Diencephalon (tissue), 1 donor: ENCODE results near the gene NTF4. TPM values are rescaled to one million over a fixed set of nuclear protein-coding genes. Genes with fewer than 3 reads are reported as not detected.

Experiments used
- small RNA-seq: library from RNA; depleted of rRNA; stranded (forward); fragments of <200 nt; gene quantifications from one replicate; pipeline ENCODE3, GENCODE V24; 2014
- total RNA-seq: library from RNA; depleted of rRNA; stranded (reverse); fragments of >200 nt; gene quantifications from one replicate; pipeline ENCODE4 v1.2.3, GENCODE V29; 2014

Gene NTF4
- total RNA-seq: not detected

DNA sequence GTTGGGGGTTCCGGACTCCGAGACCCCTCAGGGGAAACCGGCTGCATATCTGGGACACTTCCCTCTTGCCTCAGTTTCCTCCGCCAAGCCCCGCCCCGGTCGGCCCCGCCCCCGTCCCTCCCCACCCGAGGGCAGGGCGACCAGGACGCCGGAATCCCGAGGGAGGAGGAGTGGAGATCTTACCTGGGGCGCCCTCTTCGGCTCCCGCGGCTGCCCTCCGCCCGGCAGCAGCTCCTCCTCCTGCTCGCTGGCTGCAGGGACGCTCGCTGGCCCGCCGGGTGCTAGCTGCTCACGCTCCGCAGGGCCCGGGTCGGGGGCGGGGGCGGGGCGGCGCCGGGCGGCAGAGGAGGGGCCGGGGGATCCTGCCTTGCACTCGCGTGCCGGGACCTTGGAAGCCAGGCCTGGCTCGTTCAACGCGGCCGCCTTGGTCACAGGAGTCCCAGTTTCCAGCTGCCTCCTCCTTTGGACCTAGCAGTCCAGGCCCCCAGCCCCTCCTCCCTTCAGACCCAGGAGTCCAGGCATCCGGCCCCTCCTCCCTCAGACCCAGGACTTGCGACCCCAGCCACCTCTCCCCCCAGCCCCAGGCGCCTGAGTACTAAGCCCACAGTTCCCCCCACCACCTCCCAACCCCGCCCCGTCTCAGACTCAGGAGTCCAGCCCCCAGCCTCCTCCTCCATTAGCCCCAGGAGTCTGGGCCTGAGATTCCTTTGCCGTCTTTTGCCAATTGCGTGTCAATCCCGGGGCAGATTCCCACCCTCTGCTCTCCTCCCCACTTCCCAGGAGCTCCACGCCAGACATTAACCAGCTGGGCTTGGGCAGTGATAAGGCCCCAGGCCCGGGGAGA lies at the start of gene NTF4:
Gene NTF4 (minus strand): TSS at position 51 of the 844 bp plus-strand sequence. CDS start 2,821 bp downstream, outside the sequence.

DNA sequence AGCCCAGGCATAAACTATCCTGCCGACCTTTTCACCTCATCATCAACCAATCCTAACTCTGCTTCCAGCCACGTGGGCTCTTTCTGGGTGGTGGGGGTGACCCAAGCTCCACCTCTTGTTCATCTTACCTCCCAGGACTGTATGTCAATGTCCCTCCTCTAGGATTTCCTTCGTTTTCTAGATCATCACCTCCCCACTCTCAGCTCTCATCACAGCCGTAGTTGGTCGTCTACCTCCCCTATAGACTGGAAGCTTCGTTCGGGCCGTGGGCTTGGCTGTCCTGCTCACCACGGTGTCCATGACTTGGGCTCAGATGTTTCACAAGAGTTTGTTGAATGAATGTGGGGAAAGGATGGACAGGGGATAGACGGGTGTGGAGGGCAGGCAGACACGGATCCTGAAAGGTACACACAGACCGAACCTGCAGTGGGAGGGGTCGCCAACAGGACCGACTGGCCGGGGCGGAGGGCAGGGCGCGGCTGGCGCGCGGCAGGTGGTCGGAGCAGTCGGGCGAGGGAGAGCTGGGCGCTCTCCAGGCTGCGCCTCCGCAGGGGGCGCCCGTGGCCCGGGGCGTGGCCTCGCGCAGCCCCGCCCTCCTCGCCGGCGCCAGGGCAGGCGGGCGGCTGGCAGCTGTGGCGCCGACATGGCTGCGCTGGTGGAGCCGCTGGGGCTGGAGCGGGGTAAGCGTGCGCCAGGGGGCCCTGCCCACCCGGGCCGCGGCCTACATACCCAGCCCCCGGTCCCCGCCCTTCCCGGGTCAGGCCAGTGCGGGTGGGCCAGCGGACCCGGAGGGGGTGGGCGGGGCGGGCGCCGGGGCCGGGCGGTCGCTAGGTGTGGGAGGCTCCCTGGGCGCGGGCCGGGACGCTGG lies 49.4 kb upstream of the NTF4 start, which contains the start of gene LIN7B:
Gene LIN7B (plus strand): TSS at position 609 of the 868 bp plus-strand sequence. CDS start 35 bp downstream, at position 644.

DNA sequence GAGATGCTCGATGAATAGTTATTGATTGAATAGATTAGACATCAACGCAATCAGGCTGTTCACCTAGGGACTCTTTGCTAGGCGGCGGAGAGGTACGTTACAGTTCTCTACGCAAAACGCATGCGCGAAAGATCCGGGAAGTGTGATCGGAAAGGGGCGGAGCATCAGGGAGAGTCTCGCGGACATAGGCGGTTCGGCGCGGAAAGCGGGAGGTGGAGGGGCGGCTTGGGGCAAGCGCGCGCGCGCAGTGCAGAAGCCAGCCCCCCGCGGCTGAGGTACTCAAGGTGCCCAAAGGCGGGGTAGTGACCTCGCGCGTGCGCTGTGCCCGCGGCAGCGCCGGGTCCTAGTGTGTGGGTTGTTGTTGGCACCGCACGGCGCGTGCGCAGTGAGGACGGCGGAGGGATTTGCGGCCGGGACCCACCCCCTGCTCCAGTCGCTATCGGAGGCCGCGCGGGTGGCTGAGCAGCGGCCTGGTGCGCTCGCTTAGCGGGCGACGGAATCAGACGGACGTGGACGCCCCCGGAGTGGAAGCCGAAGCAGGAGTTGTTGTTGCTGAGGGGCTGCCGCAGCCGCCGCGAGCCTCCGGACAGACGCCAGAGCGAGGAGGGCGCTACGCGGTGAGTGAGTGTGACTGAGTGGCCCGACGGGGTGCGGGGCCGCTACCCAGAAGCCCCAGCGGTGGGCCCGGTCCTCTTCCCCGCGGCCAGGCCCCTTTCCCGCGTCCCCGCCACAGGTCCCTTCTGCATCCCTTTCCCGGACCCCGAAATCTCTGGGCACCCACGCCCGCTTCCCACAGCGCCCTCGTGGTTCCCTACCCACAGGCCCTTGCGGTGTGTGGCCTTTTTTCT lies 20.6 kb upstream of the NTF4 start, which contains the start of gene SNRNP70:
Gene SNRNP70 (plus strand): TSS at position 432 of the 848 bp plus-strand sequence. CDS start 964 bp downstream, outside the sequence.

DNA sequence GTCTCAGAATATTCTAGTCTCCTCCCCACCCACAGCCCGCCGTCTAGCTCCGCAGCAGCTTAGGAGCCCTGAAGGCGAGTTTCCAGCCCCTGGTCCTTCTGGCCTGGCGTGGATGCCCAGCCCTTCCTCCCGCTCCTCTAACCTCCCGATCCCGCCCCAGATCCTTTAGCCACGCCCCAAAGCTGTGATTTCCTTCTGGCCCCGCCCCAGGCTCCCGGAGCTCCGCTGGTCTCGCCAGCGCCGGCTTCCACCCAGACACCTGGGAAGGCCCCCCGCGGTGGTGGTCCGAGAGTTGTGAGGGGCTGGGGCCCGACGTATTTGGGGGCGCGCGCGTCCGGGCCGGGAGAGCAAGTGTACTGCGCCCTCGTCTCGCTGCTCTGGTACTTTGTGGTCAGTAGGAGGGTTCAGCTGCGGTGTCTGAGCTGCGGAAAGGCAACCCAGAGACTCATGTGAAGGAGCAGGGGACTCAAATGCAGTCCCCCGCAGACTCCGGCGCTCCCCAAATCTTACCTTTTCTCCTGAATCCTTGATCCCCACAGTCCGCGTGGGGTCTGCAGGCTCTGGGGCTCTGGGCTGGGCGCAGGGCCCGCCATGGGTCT lies 6.9 kb downstream of the NTF4 start, which contains the start of gene CGB7:
Gene CGB7 (minus strand): TSS at position 114 of the 599 bp plus-strand sequence. CDS start 2,374 bp downstream, outside the sequence.

DNA sequence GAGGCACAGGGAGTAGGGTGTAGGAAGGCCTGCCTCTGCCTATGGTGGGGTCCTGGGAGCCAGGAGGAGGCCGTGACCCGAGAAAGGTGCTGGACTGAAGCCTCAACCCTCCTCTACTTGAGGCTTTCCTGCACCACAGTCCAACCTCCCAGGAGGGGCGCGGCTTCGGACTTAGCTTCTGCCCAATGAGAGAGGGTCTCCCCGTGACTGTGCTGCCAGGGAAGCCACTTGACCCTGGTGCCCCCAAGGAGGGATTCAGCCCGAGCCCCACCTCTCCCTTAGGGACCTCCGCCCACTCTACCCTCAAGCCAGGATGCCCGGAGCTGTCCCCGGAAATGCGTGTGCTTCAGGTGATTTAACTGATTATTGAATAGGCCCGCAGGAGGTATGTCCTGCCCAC lies 15.6 kb downstream of the NTF4 start, which contains the start of gene CGB8:
Gene CGB8 (minus strand): TSS at position 101 of the 400 bp plus-strand sequence. CDS start 372 bp downstream, outside the sequence.

GRCh38 chr19:49043548-49043947 lies 21.1 kb downstream of the NTF4 start, which contains the start of gene CGB5:
TSS of gene CGB5 (plus strand) at chr19:49043848. CDS start at chr19:49044210, 362 bp downstream.

GRCh38 chr19:49036815-49037214 lies 27.8 kb downstream of the NTF4 start, which contains the start of gene CGB1:
TSS of gene CGB1 (minus strand) at chr19:49036895. CDS start at chr19:49036711, 184 bp downstream.

DNA sequence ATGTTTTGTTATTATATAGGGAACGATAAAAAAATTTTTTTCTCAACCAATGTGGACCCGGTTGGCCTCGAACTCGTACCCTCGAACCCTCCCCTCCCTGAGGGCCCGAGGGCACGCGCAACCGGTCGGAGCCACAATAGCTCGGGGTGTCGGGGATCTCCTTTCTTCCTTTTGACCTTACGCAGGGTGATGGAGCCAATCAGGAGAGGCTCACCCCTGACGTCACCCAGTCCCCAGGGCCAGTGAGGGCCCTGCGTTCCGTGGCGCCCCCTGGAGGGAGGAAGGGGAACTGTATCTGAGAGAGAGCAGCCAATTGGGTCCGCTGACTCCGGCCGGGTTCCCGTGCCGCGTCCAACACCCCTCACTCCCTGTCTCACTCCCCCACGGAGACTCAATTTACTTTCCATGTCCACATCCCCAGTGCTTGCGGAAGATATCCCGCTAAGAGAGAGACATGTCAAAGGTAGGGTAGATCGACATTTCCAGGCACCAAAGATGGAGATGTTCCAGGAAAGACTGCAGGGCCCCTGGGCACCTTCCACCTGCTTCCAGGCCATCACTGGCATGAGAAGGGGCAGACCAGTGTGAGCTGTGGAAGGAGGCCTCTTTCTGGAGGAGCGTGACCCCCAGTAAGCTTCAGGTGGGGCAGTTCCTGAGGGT lies 32.8 kb downstream of the NTF4 start, which contains the start of gene CGB2:
Gene CGB2 (plus strand): TSS at position 249 of the 660 bp plus-strand sequence. CDS start 206 bp downstream, at position 455.

GRCh38 chr19:49024233-49024632 lies 40.4 kb downstream of the NTF4 start, which contains the start of gene CGB3:
TSS of gene CGB3 (minus strand) at chr19:49024333. CDS start at chr19:49023971, 362 bp downstream.

DNA sequence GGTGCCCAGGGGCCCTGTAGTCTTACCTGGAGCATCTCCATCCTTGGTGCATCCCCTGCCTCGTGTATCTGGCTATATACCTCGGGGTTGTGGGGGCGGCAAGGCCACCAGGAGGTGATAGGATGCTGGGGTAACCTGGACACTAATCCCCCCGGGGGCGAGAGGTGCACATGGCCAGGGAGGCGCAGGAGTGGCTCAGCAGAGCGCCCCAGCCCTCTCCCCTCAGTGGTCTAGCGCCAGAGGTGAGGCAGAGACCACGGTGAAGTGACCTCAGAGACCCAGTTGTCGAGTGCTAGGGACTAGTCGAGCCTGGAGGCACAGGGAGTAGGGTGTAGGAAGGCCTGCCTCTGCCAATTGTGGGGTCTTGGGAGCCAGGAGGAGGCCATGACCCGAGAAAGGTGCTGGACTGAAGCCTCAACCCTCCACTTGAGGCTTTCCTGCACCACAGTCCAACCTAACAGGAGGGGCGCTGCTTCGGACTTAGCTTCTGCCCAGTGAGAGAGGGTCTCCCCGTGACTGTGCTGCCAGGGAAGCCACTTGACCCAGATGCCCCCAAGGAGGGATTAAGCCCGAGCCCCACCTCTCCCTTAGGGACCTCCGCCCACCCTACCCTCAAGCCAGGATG lies 47.5 kb downstream of the NTF4 start, which contains the start of gene LHB:
Gene LHB (minus strand): TSS at position 51 of the 625 bp plus-strand sequence. CDS start 10 bp downstream, at position 41.

Small RNA genes lying within 50 kb of the gene (small RNA-seq; reads per million reads assigned to genes)
- not detected for gene RN7SL708P

Other genes starting within 250 kb of the NTF4 start
- 5.3 TPM for gene HSD17B14, start 228.3 kb downstream of the NTF4 start, total RNA-seq
- gene PLEKHA4, start 196.2 kb downstream of the NTF4 start, total RNA-seq: 2.3 TPM
- gene PPP1R15A, start 192.4 kb downstream of the NTF4 start, total RNA-seq: 21.5 TPM
- gene TULP2, start 166.1 kb downstream of the NTF4 start, total RNA-seq: 0.46 TPM
- gene NUCB1, start 164.5 kb downstream of the NTF4 start, total RNA-seq: 69.9 TPM
- 2.3 TPM for gene DHDH, start 131.1 kb downstream of the NTF4 start, total RNA-seq
- gene BAX, start 109.9 kb downstream of the NTF4 start, total RNA-seq: 15.7 TPM
- 812 TPM for gene FTL, start 99.5 kb downstream of the NTF4 start, total RNA-seq
- 18.9 TPM for gene GYS1, start 71.5 kb downstream of the NTF4 start, total RNA-seq
- gene RUVBL2, start 70.9 kb downstream of the NTF4 start, total RNA-seq: 113 TPM
- not detected for gene LHB, start 47.7 kb downstream of the NTF4 start, total RNA-seq
- gene CGB3, start 40.5 kb downstream of the NTF4 start, total RNA-seq: not detected
- not detected for gene CGB2, start 32.9 kb downstream of the NTF4 start, total RNA-seq
- not detected for gene CGB1, start 27.9 kb downstream of the NTF4 start, total RNA-seq
- gene CGB5, start 21.0 kb downstream of the NTF4 start, total RNA-seq: not detected
- not detected for gene CGB8, start 15.7 kb downstream of the NTF4 start, total RNA-seq
- not detected for gene CGB7, start 7.1 kb downstream of the NTF4 start, total RNA-seq
- gene KCNA7, start 7.9 kb upstream of the NTF4 start, total RNA-seq: not detected
- 125 TPM for gene SNRNP70, start 20.6 kb upstream of the NTF4 start, total RNA-seq
- 40.1 TPM for gene LIN7B, start 49.6 kb upstream of the NTF4 start, total RNA-seq
- 3.2 TPM for gene C19orf73, start 54.3 kb upstream of the NTF4 start, total RNA-seq
- 59.1 TPM for gene PPFIA3, start 54.7 kb upstream of the NTF4 start, total RNA-seq
- gene HRC, start 90.6 kb upstream of the NTF4 start, total RNA-seq: 1.4 TPM
- gene TRPM4, start 93.0 kb upstream of the NTF4 start, total RNA-seq: 7.2 TPM